Tibial nerve (tissue), 4 donors: ENCODE results near the gene ZNF362. TPM values are rescaled to one million over a fixed set of nuclear protein-coding genes. Genes with fewer than 3 reads are reported as not detected.

Experiments
- DNase-seq, 2 donors: peaks; one replicate each; pipeline ENCODE4 v3.0.0-alpha.2; 2019; ENCODE audit warnings: low spot score in 2 of 2
- H3K27ac ChIP-seq, 4 donors: fragments of 200-600 bp; sonication (generic) in 3 of 4; one replicate each; pipeline ENCODE4 v1.5.1; 2017 to 2019; ENCODE audit warnings: mild to moderate bottlenecking in 1 of 4
- H3K27me3 ChIP-seq, 2 donors: fragments of 200-600 bp; sonication (generic) in 1 of 2; one replicate each; pipeline versions ENCODE4 v1.5.1 to v1.6.0; 2017 to 2019
- H3K36me3 ChIP-seq, 3 donors: fragments of 200-600 bp; sonication (generic); one replicate each; pipeline ENCODE4 v1.5.1; 2018 to 2019
- H3K4me1 ChIP-seq, 4 donors: fragments of 200-600 bp; sonication (generic) in 3 of 4; one replicate each; pipeline ENCODE4 v1.5.1; 2017 to 2019
- H3K4me3 ChIP-seq, 4 donors: fragments of 200-600 bp; sonication (generic) in 3 of 4; one replicate each; pipeline ENCODE4 v1.5.1; 2017 to 2019; ENCODE audit warnings: mild to moderate bottlenecking in 1 of 4, moderate library complexity in 1 of 4
- H3K9me3 ChIP-seq, 4 donors: fragments of 200-600 bp; sonication (generic) in 3 of 4; one replicate each; pipeline ENCODE4 v1.5.1; 2017 to 2019
- EP300 ChIP-seq, 2 donors: sonication (generic); formaldehyde crosslinking; IDR thresholded peaks; one replicate each; pipeline ENCODE4 v1.6.1; 2017; ENCODE audit warnings: antibody characterized with exemption in 2 of 2, mild to moderate bottlenecking in 1 of 2
- POLR2A ChIP-seq, 2 donors: fragments of 450-650 bp; IDR thresholded peaks; one replicate each; pipeline ENCODE4 v1.6.1; 2017; ENCODE audit warnings: antibody characterized with exemption in 2 of 2, mild to moderate bottlenecking in 2 of 2, moderate library complexity in 2 of 2
- WGBS, 2 donors: methylation state at CpG; one replicate each; pipeline ENCODE4 v1.1.5; 2018; 5-methylcytosine and 5-hydroxymethylcytosine counted together
- total RNA-seq, 4 donors: library from RNA; depleted of rRNA; stranded (reverse); fragments of >200 nt; gene quantifications; one replicate each; pipeline ENCODE4 v1.1.0, GENCODE V29; 2016
- TF ChIP-seq, protein P1 (sequence below), 5 experiments: fragments of 200-600 bp in 3 of 5; fragments of 450-650 bp in 2 of 5; sonication (generic) in 3 of 5; IDR thresholded peaks; one replicate each; pipeline ENCODE4 v1.5.1; 2016 to 2019; ENCODE audit warnings: antibody characterized with exemption in 5 of 5, mild to moderate bottlenecking in 3 of 5, moderate library complexity in 2 of 5

The ZNF362 gene
- total RNA-seq, 4 donors from 2014 or later, result 14.7 to 21.8 (median 17.3) TPM

DNA sequence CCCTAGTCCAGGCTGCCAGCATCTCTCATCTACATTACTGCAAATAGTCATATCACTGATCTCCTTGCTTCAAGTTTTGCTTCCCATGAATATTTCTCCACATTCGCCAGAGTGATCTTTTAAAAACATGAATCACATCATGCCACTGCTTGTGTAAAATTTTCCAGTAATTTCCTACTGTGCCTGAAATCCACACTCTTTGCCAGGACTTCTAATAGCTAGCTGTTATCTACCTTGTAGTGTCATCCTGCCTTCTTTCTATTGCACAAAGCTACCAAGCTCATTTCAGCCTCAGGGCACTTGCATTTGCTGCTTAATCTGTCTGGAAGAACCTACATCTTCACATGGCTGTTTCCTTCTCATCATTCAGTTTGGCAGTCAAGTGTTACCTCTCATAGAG is 33.9 kb upstream of the ZNF362 start:
- no peak for DNase-seq
- Histone ChIP-seq H3K27ac (no peak overlapping the region), H3K4me3 (no peak overlapping the region), H3K36me3 (no peaks in the 10 kb centered on the region), H3K9me3 (peaks cover 0 to 18% (median 0%) of the 10 kb centered on the region in 4 donors), H3K27me3 (no peaks in the 10 kb centered on the region), H3K4me1 (peaks cover 0 to 16% (median 0%) of the 10 kb centered on the region in 4 donors)
- no peak for TF ChIP-seq EP300 (IDR thresholded peaks at IDR 0.05)
- TF ChIP-seq POLR2A (IDR thresholded peaks at IDR 0.05), result no peak
- TF ChIP-seq, protein P1, sequence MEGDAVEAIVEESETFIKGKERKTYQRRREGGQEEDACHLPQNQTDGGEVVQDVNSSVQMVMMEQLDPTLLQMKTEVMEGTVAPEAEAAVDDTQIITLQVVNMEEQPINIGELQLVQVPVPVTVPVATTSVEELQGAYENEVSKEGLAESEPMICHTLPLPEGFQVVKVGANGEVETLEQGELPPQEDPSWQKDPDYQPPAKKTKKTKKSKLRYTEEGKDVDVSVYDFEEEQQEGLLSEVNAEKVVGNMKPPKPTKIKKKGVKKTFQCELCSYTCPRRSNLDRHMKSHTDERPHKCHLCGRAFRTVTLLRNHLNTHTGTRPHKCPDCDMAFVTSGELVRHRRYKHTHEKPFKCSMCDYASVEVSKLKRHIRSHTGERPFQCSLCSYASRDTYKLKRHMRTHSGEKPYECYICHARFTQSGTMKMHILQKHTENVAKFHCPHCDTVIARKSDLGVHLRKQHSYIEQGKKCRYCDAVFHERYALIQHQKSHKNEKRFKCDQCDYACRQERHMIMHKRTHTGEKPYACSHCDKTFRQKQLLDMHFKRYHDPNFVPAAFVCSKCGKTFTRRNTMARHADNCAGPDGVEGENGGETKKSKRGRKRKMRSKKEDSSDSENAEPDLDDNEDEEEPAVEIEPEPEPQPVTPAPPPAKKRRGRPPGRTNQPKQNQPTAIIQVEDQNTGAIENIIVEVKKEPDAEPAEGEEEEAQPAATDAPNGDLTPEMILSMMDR (IDR thresholded peaks at IDR 0.05), result no peak
- WGBS, 2 donors, result 75 to 82% methylated on average over 1 of the region's 1 CpG

DNA sequence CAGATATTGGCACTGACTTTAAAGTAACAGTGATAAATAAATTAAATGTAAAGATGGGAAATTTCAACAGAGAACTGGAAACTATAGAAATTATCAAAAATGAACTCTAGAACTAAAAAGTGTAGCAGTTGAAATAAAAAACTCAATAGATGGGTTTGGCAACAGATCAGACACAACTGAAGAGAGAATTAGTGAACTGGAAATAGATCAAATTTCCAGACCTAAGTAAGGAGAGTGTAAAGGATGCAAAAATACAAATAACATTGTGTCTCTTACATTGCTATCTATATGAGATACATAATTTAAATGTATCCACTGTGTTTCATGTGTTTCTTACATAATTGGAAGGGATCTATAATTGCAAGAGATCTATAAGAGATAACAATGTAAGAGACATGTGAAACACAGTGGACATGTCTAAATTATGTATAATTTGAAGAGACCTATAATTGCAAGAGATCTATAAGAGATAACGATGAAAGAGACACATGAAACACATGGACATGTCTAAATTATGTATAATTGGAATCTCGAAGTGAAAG is 32.1 kb upstream of the ZNF362 start:
- WGBS, 2 donors, result 89 to 92% methylated on average over 2 of the region's 2 CpGs

DNA sequence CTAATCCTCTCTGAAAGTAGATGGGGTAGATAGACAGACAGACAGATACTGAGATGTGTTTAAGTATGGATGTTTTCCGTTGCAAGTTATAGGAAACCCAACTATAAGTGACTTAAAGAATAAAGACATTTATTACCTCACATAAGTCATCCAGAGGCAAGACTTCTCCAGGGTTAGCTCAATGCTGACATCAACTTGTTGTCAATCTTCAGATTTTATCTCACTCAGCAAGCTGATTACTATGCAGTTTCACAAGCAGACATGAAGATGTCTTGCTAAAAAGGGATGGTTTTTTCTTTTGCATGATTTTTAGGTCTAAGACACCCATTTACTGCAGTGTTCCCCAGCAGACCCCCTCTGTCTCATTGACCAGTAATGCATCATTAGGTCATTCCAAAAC is 30.7 kb upstream of the ZNF362 start:
- H3K36me3 ChIP-seq, result no peaks in the 10 kb centered on the region
- no peaks in the 10 kb centered on the region for H3K27me3 ChIP-seq
- peaks cover 0 to 18% (median 0%) of the 10 kb centered on the region in 4 donors for H3K4me1 ChIP-seq
- peaks cover 0 to 18% (median 0%) of the 10 kb centered on the region in 4 donors for H3K9me3 ChIP-seq
- WGBS, 2 donors, result 80 to 83% methylated on average over 1 of the region's 1 CpG
- TF ChIP-seq, protein P1 (IDR thresholded peaks at IDR 0.05), result no peak
- TF ChIP-seq EP300 (IDR thresholded peaks at IDR 0.05), result no peak
- no peak for TF ChIP-seq POLR2A (IDR thresholded peaks at IDR 0.05)
- no peak overlapping the region for H3K4me3 ChIP-seq
- no peak overlapping the region for H3K27ac ChIP-seq
- no peak for DNase-seq

More for the DNA sequence above, 32.1 kb upstream of the ZNF362 start:
- Histone ChIP-seq H3K4me1 (peaks cover 0 to 23% (median 0%) of the 10 kb centered on the region in 4 donors), H3K27me3 (no peaks in the 10 kb centered on the region), H3K9me3 (peaks cover 0 to 18% (median 0%) of the 10 kb centered on the region in 4 donors), H3K4me3 (no peak overlapping the region), H3K36me3 (no peaks in the 10 kb centered on the region), H3K27ac (no peak overlapping the region)
- DNase-seq, result no peak
- TF ChIP-seq EP300 (IDR thresholded peaks at IDR 0.05) (no peak), POLR2A (IDR thresholded peaks at IDR 0.05) (no peak)
- TF ChIP-seq, protein P1 (IDR thresholded peaks at IDR 0.05), result no peak

DNA sequence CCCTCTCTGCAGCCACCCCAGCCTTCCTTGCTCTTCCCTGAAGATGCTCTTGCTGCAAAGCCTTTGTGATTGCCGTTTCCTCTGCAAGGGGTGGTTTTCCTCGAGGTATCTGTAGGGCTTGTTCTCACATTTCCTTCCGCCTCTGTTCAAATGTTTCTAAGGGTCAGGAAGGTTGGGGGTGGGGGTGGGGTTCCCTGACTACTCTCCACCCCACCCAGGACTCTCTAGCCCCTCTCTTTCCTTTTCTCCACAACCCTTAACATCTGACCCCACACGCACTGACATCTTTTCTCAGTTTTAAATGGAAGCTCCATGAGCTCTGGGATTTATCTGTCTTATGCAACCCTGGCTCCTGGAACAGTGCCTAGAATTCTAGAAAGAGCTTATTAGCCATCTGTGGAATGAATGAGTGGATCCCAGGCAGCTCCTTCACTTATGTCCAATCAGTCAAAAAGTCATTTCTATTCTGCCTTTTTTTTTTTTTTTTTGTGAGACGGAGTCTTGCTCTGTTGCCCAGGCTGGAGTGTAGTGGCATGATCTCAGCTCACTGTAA is 27.3 kb upstream of the ZNF362 start:
- Histone ChIP-seq H3K27me3 (no peaks in the 10 kb centered on the region), H3K36me3 (no peaks in the 10 kb centered on the region), H3K4me1 (peaks cover 0 to 7% (median 0%) of the 10 kb centered on the region in 4 donors), H3K27ac (no peak overlapping the region), H3K9me3 (peaks cover 0 to 11% (median 0%) of the 10 kb centered on the region in 4 donors), H3K4me3 (no peak overlapping the region)
- 17% methylated on average over 5 of the region's 5 CpGs for WGBS, 2 donors
- TF ChIP-seq POLR2A (IDR thresholded peaks at IDR 0.05) (no peak), EP300 (IDR thresholded peaks at IDR 0.05) (no peak)
- TF ChIP-seq, protein P1 (IDR thresholded peaks at IDR 0.05), result no peak
- peak; percentile 20 to 89 for DNase-seq

DNA sequence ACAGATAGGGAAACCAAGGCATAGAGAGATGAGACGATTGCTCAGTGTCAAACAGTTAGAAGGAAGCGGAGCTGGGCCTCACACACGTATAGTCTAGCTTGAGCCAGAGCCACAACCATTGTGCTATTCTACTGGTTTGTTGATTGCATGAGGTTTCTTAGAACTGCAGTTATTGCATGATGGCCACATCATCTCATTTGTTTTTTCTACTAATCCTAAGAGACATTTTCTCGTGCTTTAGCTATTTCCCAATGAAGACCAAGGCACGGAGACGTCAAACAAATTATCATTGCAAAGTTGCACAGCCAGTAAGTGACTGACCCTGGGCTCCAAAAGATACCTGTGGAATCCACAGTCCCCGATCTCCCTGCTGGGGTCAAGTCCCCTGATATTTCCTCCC is 25.1 kb upstream of the ZNF362 start:
- Histone ChIP-seq H3K4me3 (no peak overlapping the region), H3K27ac (no peak overlapping the region), H3K9me3 (no peaks in the 10 kb centered on the region), H3K27me3 (no peaks in the 10 kb centered on the region), H3K36me3 (no peaks in the 10 kb centered on the region), H3K4me1 (peaks cover 0 to 7% (median 0%) of the 10 kb centered on the region in 4 donors)
- 85 to 87% methylated on average over 7 of the region's 7 CpGs for whole genome bisulfite sequencing, 2 donors
- DNase-seq, result no peak
- TF ChIP-seq EP300 (IDR thresholded peaks at IDR 0.05) (no peak), POLR2A (IDR thresholded peaks at IDR 0.05) (no peak)
- TF ChIP-seq, protein P1 (IDR thresholded peaks at IDR 0.05), result no peak
